Measurements from ENCODE around the gene SEC22A. TPM values are rescaled to one million over a fixed set of nuclear protein-coding genes. Genes with fewer than 3 reads are reported as not detected.

Gene SEC22A
- total and polyA plus RNA-seq, 2 of the 8 experiments (the other 6 are each of a cell fraction or from before 2014, with no cell fraction given) = 10.6 to 17.1 TPM

- Histone ChIP-seq H2BK12ac (ENCODE audit: low read depth, low read length) (no peak overlapping the region), H2BK5ac (ENCODE audit: low read depth, low read length) (no peak overlapping the region), H3K79me2 (ENCODE audit: control insufficient read depth in 1 of 2, insufficient read depth in 2 of 2, low read length in 2 of 2) (no peaks in the 10 kb centered on the region), H3K9ac (replicated peaks in 1 of 4; ENCODE audit: extremely low read depth in 1 of 4, low read depth in 3 of 4, low read length in 3 of 4) (no peak overlapping the region), H4K20me1 (replicated peaks in 1 of 2; ENCODE audit: control insufficient read depth in 1 of 2, insufficient read depth in 2 of 2, low read length in 2 of 2) (no peaks in the 10 kb centered on the region), H2AK5ac (ENCODE audit: low read depth, low read length) (no peak overlapping the region), H4K8ac (ENCODE audit: extremely low read depth, insufficient read depth, low read length) (no peak overlapping the region), H3K4ac (replicated peaks; ENCODE audit: insufficient read length, low read depth, low read length) (no peak overlapping the region), H4K5ac (ENCODE audit: insufficient read length, low read depth, low read length) (no peak overlapping the region), H3K56ac (replicated peaks; ENCODE audit: insufficient read length, low read depth, low read length) (no peak overlapping the region), H3K4me1 (replicated peaks in 1 of 4; ENCODE audit: control insufficient read depth in 3 of 4, insufficient read depth in 4 of 4, low read length in 3 of 4) (no peaks in the 10 kb centered on the region), H3K23ac (ENCODE audit: insufficient read length) (no peak overlapping the region), H3K27ac (ENCODE audit: low read depth, low read length) (no peak overlapping the region), H3K79me1 (ENCODE audit: low read depth, low read length) (no peaks in the 10 kb centered on the region), H3K36me3 (ENCODE audit: control insufficient read depth in 2 of 4, insufficient read depth in 4 of 4, low read length in 3 of 4) (peaks cover 0 to 14% (median 9%) of the 10 kb centered on the region in 4 experiments; a peak in 4 of 8 replicates), H2BK120ac (replicated peaks; ENCODE audit: low read depth, low read length) (no peak overlapping the region), H4K91ac (replicated peaks; ENCODE audit: insufficient read length, low read length) (no peak overlapping the region), H3K4me2 (ENCODE audit: insufficient read depth in 1 of 2, low read depth in 2 of 2, low read length in 2 of 2) (no peak overlapping the region), H2AFZ (ENCODE audit: low read length) (no peak overlapping the region), H3K18ac (ENCODE audit: extremely low read depth, low read length) (no peak overlapping the region), H3K4me3 (ENCODE audit: extremely low read depth in 1 of 4, insufficient read depth in 2 of 4, low read depth in 3 of 4, low read length in 4 of 4) (no peak overlapping the region), H3K9me3 (ENCODE audit: insufficient read depth in 2 of 2, low read depth in 1 of 2, low read length in 1 of 2) (0 out of 4 replicates have a peak, but pooled peaks cover 0 to 2% of the 10 kb centered on the region in 2 experiments), H3K27me3 (replicated peaks in 1 of 4; ENCODE audit: control insufficient read depth in 3 of 4, extremely low read depth in 1 of 4, insufficient read depth in 3 of 4, low read length in 3 of 4) (no peaks in the 10 kb centered on the region), H2BK15ac (ENCODE audit: low read length) (no peak overlapping the region), H3K14ac (ENCODE audit: insufficient read length) (no peak overlapping the region), H3K23me2 (ENCODE audit: low read depth, low read length) (no peaks in the 10 kb centered on the region), H2BK20ac (ENCODE audit: low read length) (no peak overlapping the region)
- CTCF ChIA-PET (ENCODE audit: partially characterized antibody) = interaction anchor here (0.9 to 1.2 kb wide), 2 partner anchors 25 to 130 kb away, joined by 3 read pairs; no protein-coding TSS in a partner anchor
- POLR2A ChIA-PET (ENCODE audit: partially characterized antibody) = no interaction called here
- DNase-seq (ENCODE audit: low read depth in 1 of 2, low spot score in 2 of 2) (no peak), FAIRE-seq (no peak)
- no peak for TF ChIP-seq EP300 (IDR thresholded peaks at IDR 0.05; ENCODE audit: borderline replicate concordance in 1 of 2, low read depth in 2 of 2, low read length in 2 of 2)
- TF ChIP-seq BRCA1 (IDR thresholded peaks at IDR 0.05; ENCODE audit: low read depth, low read length) = no peak
Observed at GRCh38 chr3:123168122-123168521, 33.6 kb upstream of the SEC22A start.
